CD4-positive, alpha-beta T cell treated with Interleukin-6 at 100 ng/mL for 8 hours (primary cell): ENCODE results near the gene MSLN.
"Not testable (repeated sequence)": the region's sequence is repeated elsewhere in the genome, so short reads cannot be mapped to it uniquely, and the experiment has no call there.

Experiments used
- DNase-seq: peaks from one replicate; pipeline ENCODE4 v3.0.0-alpha.2; 2020; ENCODE audit warnings: mixed read lengths, low spot score

Gene MSLN

DNA sequence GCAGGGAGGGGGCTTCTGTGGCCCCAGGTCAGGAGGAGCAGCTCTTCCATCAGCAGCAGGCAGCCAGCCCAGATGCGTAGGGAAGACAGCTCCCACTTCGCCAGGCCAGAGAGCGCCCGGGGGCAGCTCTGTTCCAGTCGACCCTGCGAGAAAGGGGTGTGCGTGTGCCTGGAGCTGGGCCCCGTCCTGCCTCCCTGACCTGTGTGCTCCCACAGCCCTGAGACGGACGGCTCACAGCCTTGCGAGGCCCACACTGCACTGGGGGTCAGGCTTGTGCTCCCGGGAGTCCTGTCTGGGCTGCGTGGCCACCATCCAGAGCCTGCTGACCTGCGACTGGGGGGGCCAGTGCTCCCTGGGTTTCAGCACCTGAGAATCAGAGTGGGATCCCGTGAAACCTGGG, 469 bp upstream of the MSLN start:
- DNase-seq: no peak

- no peak for DNase-seq
These were observed 1.3 kb downstream of the MSLN start for GRCh38 chr16:761625-762513.

- DNase-seq: no peak
These were observed 2.2 kb downstream of the MSLN start for GRCh38 chr16:762595-763268.

- DNase-seq: no peak
These were observed 3.0 kb downstream of the MSLN start for GRCh38 chr16:763369-764183.

GRCh38 chr16:764184-764750, 3.7 kb downstream of the MSLN start:
- no peak for DNase-seq

GRCh38 chr16:764848-765487, 4.4 kb downstream of the MSLN start:
- no peak for DNase-seq

GRCh38 chr16:765488-765865, 4.9 kb downstream of the MSLN start:
- DNase-seq: no peak

DNA sequence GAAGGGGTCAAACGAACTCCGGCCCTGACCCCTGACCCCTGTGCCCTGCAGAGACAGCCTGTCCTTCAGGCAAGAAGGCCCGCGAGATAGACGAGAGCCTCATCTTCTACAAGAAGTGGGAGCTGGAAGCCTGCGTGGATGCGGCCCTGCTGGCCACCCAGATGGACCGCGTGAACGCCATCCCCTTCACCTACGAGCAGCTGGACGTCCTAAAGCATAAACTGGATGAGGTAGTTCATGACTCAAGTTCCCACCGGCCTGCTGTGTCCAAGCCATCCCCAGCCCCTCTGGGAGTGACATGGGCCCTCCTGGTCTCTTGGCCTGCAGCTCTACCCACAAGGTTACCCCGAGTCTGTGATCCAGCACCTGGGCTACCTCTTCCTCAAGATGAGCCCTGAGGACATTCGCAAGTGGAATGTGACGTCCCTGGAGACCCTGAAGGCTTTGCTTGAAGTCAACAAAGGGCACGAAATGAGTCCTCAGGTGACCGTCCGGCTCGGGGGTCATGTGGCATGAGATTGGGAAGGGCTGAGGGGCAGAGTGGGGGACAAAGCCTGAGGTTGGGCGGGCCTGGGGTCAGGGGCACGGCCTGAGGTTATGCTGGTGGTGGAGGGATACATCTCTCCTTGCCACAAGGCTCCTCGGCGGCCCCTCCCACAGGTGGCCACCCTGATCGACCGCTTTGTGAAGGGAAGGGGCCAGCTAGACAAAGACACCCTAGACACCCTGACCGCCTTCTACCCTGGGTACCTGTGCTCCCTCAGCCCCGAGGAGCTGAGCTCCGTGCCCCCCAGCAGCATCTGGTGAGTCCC, 5.7 kb downstream of the MSLN start:
- no peak for DNase-seq

GRCh38 chr16:766820-767640, 6.5 kb downstream of the MSLN start:
- DNase-seq: no peak

DNA sequence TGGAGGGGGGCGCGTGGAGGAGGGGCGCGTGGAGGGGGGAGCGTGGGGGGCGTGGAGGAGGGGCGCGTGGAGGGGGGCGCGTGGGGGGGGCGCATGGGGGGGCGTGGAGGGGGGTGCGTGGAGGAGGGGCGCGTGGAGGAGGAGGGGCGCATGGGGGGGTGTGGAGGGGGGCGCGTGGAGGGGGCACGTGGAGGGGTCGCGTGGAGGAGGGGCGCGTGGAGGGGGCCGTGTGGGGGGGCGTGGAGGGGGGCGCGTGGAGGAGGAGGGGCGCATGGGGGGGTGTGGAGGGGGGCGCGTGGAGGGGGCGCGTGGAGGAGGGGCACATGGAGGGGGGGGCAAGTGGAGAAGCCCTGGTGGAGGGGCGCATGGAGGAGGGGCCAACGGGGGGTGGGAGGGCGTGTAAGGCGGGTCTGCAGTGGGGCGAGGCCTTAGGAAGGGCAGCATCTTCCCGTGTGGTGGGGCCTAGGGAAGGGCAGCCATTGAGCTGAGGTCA, 7.3 kb downstream of the MSLN start:
- no peak for DNase-seq

- no peak for DNase-seq
These were observed 7.9 kb downstream of the MSLN start for GRCh38 chr16:768428-768827.

DNA sequence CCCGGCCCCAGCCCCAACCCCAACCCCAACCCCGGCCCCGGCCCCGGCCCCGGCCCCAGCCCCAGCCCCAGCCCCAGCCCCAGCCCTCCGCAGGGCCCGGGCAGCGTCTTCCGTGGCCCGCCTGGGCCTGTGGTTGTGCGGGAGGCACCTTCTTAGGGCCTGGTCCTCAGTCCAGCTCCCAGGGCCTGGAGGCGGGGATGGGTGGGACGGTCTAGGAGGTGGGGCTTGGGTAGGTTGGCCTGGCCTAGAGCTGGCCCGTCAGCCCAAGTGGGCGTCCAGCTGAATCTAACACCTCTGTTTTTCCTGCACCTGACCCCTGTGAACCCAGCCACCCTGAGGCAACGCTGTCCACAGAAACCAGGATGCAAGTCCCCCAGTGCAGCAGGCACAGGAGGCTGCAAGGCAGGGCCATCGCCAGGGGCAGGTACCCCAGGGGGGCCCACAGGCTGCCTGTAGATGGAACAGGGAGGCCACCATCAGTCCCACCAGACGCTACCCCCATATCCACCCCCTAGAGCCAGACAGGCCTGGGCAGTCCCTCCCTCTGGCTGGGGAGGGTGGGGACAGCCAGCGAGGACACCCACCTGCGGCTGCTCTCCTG, 8.8 kb downstream of the MSLN start:
- DNase-seq: no peak

DNA sequence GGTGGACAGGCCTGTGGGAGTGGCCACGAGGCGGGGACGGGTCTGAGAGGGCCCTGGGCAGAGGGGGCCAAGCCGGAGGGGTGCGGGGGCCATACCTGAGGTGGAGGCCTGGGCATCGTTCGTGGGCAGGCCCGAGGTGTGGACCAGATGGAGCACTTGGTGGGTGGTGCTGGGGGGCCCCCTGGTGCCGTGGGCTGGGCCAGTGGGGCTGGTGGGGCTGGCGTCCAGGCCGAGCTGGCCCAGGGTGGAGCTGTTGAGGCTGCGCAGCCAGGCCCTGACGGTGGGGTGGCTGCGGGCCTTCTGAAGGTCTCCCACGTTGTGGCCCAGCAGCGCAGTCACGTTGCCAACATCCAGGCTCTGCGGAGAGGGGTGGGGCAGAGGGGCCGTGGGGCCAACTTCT, 9.4 kb downstream of the MSLN start:
- no peak for DNase-seq

DNA sequence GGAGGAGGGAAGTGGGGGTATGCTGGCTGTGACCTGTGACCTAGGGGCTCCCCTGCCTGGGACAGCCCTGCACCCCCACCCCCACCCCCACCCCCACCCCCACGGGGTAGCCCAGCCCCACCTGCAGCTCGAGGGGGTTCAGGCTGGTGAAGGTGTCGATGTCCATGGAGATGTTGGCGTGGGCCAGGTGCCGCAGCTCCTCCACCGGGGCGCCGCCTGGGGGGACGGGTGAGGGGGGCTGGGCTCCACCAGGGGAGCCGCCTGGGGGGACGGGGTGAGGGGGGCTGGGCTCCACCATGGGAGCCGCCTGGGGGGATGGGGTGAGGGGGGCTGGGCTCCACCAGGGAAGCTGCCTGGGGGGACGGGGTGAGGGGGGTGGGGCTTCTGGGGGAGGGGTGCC, 9.9 kb downstream of the MSLN start:
- no peak for DNase-seq

- no peak for DNase-seq
These were observed 12.4 kb downstream of the MSLN start for GRCh38 chr16:772959-773358.

GRCh38 chr16:774086-775001, 13.8 kb downstream of the MSLN start:
- no peak for DNase-seq

GRCh38 chr16:775236-775796, 14.8 kb downstream of the MSLN start:
- DNase-seq: no peak

GRCh38 chr16:776298-776697, 15.8 kb downstream of the MSLN start:
- DNase-seq: not testable (repeated sequence)
